CD4-positive, alpha-beta T cell treated with Interferon gamma for 1 hour (primary cell): ENCODE results near the gene ARL5C.
"Not testable (repeated sequence)": the region's sequence is repeated elsewhere in the genome, so short reads cannot be mapped to it uniquely, and the experiment has no call there.

Experiments
- DNase-seq: peaks from one replicate; pipeline ENCODE4 v3.0.0-alpha.2; 2020

ARL5C gene

GRCh38 chr17:39194089-39194984 lies 28.4 kb upstream of the ARL5C start:
- no peak for DNase-seq

GRCh38 chr17:39193346-39193745 lies 27.4 kb upstream of the ARL5C start:
- DNase-seq = no peak

- no peak for DNase-seq
These were observed 26.9 kb upstream of the ARL5C start for GRCh38 chr17:39192901-39193300.

- DNase-seq = no peak
These were observed 26.0 kb upstream of the ARL5C start for GRCh38 chr17:39191750-39192510.

- no peak for DNase-seq
These were observed 21.3 kb upstream of the ARL5C start for GRCh38 chr17:39187152-39187830.

GRCh38 chr17:39186481-39187002 lies 20.6 kb upstream of the ARL5C start:
- DNase-seq = no peak

- no peak for DNase-seq
These were observed 17.8 kb upstream of the ARL5C start for GRCh38 chr17:39183720-39184119.

- no peak for DNase-seq
These were observed 17.1 kb upstream of the ARL5C start for GRCh38 chr17:39183045-39183444.

GRCh38 chr17:39181303-39181702 lies 15.3 kb upstream of the ARL5C start:
- DNase-seq = no peak

GRCh38 chr17:39178536-39178935 lies 12.6 kb upstream of the ARL5C start:
- DNase-seq = no peak

GRCh38 chr17:39177256-39177655 lies 11.3 kb upstream of the ARL5C start:
- DNase-seq = no peak

- no peak for DNase-seq
These were observed 9.7 kb upstream of the ARL5C start for GRCh38 chr17:39175695-39176093.

- DNase-seq = peak; percentile 75
These were observed 9.1 kb upstream of the ARL5C start for GRCh38 chr17:39174920-39175694.

GRCh38 chr17:39173526-39174274 lies 7.7 kb upstream of the ARL5C start:
- DNase-seq = no peak

GRCh38 chr17:39173080-39173479 lies 7.1 kb upstream of the ARL5C start:
- DNase-seq = no peak

- no peak for DNase-seq
These were observed 6.0 kb upstream of the ARL5C start for GRCh38 chr17:39171933-39172332.

- DNase-seq = no peak
These were observed 4.6 kb upstream of the ARL5C start for GRCh38 chr17:39170558-39170957.

GRCh38 chr17:39170109-39170508 lies 4.1 kb upstream of the ARL5C start:
- no peak for DNase-seq

GRCh38 chr17:39169518-39169917 lies 3.6 kb upstream of the ARL5C start:
- no peak for DNase-seq

GRCh38 chr17:39169101-39169500 lies 3.1 kb upstream of the ARL5C start:
- no peak for DNase-seq

GRCh38 chr17:39168503-39168902 lies 2.5 kb upstream of the ARL5C start:
- not testable (repeated sequence) for DNase-seq

GRCh38 chr17:39167476-39167875 lies 1.5 kb upstream of the ARL5C start:
- DNase-seq = no peak
